Panc1 (cell line): ENCODE results near the gene TRIB2. TPM values are rescaled to one million over a fixed set of nuclear protein-coding genes. Genes with fewer than 3 reads are reported as not detected.

Source experiments
- ATAC-seq: fragments of 200-7000 bp; cut with Tn5 transposase; 2 replicates; pipeline ENCODE4 v1.9.1; 2020; ENCODE audit warnings: mild to moderate bottlenecking, moderate library complexity
- BruUV-seq: library from RNA; stranded (reverse); fragments of 400-500 nt; replicated peaks from 2 replicates; lab custom pipeline; 2021; lab: Mats Ljungman, UMichigan
- CTCF ChIA-PET: fragments of 300-600 bp; sonication (Branson Sonifier 250); formaldehyde crosslinking; loops from one replicate; lab custom pipeline; 2022; ENCODE audit warnings: antibody characterized with exemption; lab: Charles Lee
- POLR2A ChIA-PET: fragments of 300-600 bp; sonication (Branson Sonifier 250); formaldehyde crosslinking; loops from one replicate; lab custom pipeline; 2022; ENCODE audit warnings: antibody characterized with exemption; lab: Charles Lee
- DNase-seq: peaks from one replicate; pipeline ENCODE4 v3.0.0-alpha.2; 2010; ENCODE audit warnings: low read depth, low spot score
- H3K27ac ChIP-seq: 2 replicates; pipeline ENCODE4 v1.5.1; 2011; ENCODE audit warnings: mild to moderate bottlenecking, low read length, inconsistent platforms
- H3K27me3 ChIP-seq: fragments of 200-500 bp; sonication (Bioruptor generic); 2 replicates; pipeline ENCODE4 v1.6.0; 2014; ENCODE audit warnings: low read length, inconsistent platforms; ENCODE audit not compliant: control insufficient read depth, insufficient read depth
- H3K36me3 ChIP-seq: fragments of 200-500 bp; sonication (Bioruptor generic); 2 replicates; pipeline ENCODE4 v1.5.1; 2014; ENCODE audit warnings: inconsistent platforms, mild to moderate bottlenecking, low read length, moderate library complexity; ENCODE audit not compliant: control insufficient read depth, insufficient read depth
- H3K4me1 ChIP-seq: 2 replicates; pipeline ENCODE4 v1.5.1; 2011; ENCODE audit warnings: inconsistent platforms, mild to moderate bottlenecking, low read length, moderate library complexity; ENCODE audit not compliant: control insufficient read depth, insufficient read depth
- H3K4me3 ChIP-seq, 2 experiments: 2 replicates each; pipeline ENCODE4 v1.5.1; 2011 to 2012; ENCODE audit warnings: low read depth in 2 of 2, low read length in 2 of 2, mild to moderate bottlenecking in 2 of 2, inconsistent platforms in 1 of 2, moderate library complexity in 1 of 2
- H3K9me3 ChIP-seq: fragments of 200-500 bp; sonication (Bioruptor generic); 2 replicates; pipeline ENCODE4 v1.5.1; 2014; ENCODE audit warnings: low read depth, mild to moderate bottlenecking, inconsistent platforms, low read length, moderate library complexity; ENCODE audit not compliant: control insufficient read depth, insufficient read depth
- CTCF ChIP-seq: fragments of 450-650 bp; IDR thresholded peaks from 2 replicates; pipeline ENCODE4 v1.5.1; 2017; ENCODE audit warnings: mild to moderate bottlenecking
- SIN3A ChIP-seq: IDR thresholded peaks from 2 replicates; pipeline ENCODE4 v1.6.1; 2012; ENCODE audit warnings: low read depth, mild to moderate bottlenecking, low read length, moderate library complexity, borderline replicate concordance; ENCODE audit not compliant: insufficient read depth
- in situ Hi-C: cut with HindIII; loops from 2 replicates; pipeline ENCODE4 v1.10.0; 2016; ENCODE audit warnings: low sequenced_read_pairs, low pct_unique_long_range_greater_than_20kb
- intact Hi-C: fragments of 100-400 bp; cut with micrococcal nuclease; formaldehyde crosslinking; loops from one replicate; pipeline ENCODE4 v1.10.0; 2022; ENCODE audit not compliant: unreplicated experiment
- total RNA-seq: library from RNA; stranded (reverse); gene quantifications from one replicate; pipeline ENCODE4 v1.2.1, GENCODE V29; 2021; ENCODE audit not compliant: unreplicated experiment
- TF ChIP-seq, protein P1 (sequence below), 2 experiments: IDR thresholded peaks; 2 replicates each; pipeline ENCODE4 v1.6.1; 2011 to 2012; ENCODE audit warnings: low read depth in 2 of 2, control low read depth in 1 of 2, low read length in 1 of 2, mild to moderate bottlenecking in 1 of 2, moderate library complexity in 1 of 2; ENCODE audit not compliant: insufficient read depth in 1 of 2

TRIB2 gene
- total RNA-seq, 1 experiment from 2014 or later = 43.2 TPM

DNA sequence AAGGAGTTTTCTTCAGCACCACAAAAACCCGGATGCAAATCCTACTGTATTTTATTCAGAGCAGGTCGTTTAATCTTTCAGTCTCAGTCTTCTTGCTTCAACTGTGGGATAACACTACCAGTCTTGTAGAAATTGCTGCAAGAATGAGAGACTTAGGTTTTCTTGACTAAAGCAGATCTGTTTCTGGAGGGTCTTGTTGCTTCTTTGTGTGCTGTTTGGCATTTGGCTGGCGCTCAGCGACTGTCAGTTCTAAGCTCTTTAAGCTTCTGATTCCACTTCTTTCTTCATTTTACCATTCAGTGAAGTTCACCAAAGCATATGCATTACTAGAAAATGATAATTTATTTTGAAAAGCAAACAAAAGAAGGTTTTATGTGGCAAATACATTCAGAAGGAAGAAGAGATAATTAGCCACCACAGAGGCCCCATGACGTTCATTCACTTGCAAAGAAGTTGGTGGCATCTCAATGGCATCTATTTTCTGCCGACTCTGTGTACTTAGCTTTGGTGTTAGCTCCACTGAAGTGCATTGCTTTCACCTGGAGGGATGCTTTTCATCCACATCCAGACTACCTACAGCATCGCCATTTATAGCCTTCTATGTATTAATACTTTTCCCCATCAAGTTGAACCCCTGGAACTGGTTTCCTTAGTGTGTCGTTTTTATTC is 53.7 kb downstream of the TRIB2 start:
- TF ChIP-seq CTCF = no peak
- TF ChIP-seq SIN3A = no peak
- TF ChIP-seq, protein P1, sequence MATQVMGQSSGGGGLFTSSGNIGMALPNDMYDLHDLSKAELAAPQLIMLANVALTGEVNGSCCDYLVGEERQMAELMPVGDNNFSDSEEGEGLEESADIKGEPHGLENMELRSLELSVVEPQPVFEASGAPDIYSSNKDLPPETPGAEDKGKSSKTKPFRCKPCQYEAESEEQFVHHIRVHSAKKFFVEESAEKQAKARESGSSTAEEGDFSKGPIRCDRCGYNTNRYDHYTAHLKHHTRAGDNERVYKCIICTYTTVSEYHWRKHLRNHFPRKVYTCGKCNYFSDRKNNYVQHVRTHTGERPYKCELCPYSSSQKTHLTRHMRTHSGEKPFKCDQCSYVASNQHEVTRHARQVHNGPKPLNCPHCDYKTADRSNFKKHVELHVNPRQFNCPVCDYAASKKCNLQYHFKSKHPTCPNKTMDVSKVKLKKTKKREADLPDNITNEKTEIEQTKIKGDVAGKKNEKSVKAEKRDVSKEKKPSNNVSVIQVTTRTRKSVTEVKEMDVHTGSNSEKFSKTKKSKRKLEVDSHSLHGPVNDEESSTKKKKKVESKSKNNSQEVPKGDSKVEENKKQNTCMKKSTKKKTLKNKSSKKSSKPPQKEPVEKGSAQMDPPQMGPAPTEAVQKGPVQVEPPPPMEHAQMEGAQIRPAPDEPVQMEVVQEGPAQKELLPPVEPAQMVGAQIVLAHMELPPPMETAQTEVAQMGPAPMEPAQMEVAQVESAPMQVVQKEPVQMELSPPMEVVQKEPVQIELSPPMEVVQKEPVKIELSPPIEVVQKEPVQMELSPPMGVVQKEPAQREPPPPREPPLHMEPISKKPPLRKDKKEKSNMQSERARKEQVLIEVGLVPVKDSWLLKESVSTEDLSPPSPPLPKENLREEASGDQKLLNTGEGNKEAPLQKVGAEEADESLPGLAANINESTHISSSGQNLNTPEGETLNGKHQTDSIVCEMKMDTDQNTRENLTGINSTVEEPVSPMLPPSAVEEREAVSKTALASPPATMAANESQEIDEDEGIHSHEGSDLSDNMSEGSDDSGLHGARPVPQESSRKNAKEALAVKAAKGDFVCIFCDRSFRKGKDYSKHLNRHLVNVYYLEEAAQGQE (IDR thresholded peaks at IDR 0.05; ENCODE audit: insufficient read depth in 1 of 2, low read depth in 2 of 2, low read length in 1 of 2) = no peak
- Histone ChIP-seq H3K9me3 (no peaks in the 10 kb centered on the region), H3K36me3 (no peaks in the 10 kb centered on the region), H3K4me3 (no peak overlapping the region), H3K4me1 (no peaks in the 10 kb centered on the region), H3K27ac (no peak overlapping the region), H3K27me3 (no peaks in the 10 kb centered on the region)
- intact Hi-C loops (no loop called here), in situ Hi-C loops (no loop called here)
- BruUV-seq = no TSS peak
- ATAC-seq (no peak), DNase-seq (no peak)
- POLR2A ChIA-PET = no interaction called here
- CTCF ChIA-PET = no interaction called here

GRCh38 chr2:12771154-12771553 is 54.4 kb downstream of the TRIB2 start:
- DNase-seq = no peak
- no peak for ATAC-seq
- BruUV-seq = no TSS peak
- CTCF ChIA-PET = no interaction called here
- H3K4me1 ChIP-seq = no peaks in the 10 kb centered on the region
- TF ChIP-seq CTCF = no peak
- no peak overlapping the region for H3K27ac ChIP-seq
- POLR2A ChIA-PET = no interaction called here
- intact Hi-C loops = no loop called here
- no peaks in the 10 kb centered on the region for H3K9me3 ChIP-seq
- no peaks in the 10 kb centered on the region for H3K27me3 ChIP-seq
- no peak overlapping the region for H3K4me3 ChIP-seq
- in situ Hi-C loops = no loop called here
- no peaks in the 10 kb centered on the region for H3K36me3 ChIP-seq
